IPS-18c (cell line): Measurements from ENCODE around the gene SCEL.
"Not testable (repeated sequence)": the region's sequence is repeated elsewhere in the genome, so short reads cannot be mapped to it uniquely, and the experiment has no call there.

Source experiments
- H3K4me3 ChIP-seq: 2 replicates; pipeline ENCODE4 v1.7.0; 2013; ENCODE audit warnings: low read depth, mild to moderate bottlenecking, low read length, moderate library complexity; ENCODE audit not compliant: insufficient read depth
- H3K9me3 ChIP-seq: one replicate; pipeline ENCODE4 v1.6.1; 2013; ENCODE audit warnings: mild to moderate bottlenecking, low read length, moderate library complexity; ENCODE audit not compliant: control insufficient read depth, insufficient read depth

The SCEL gene

GRCh38 chr13:77599351-77599750 lies 63.8 kb downstream of the SCEL start:
- Histone ChIP-seq H3K4me3 (no peak overlapping the region), H3K9me3 (no peaks in the 10 kb centered on the region)

GRCh38 chr13:77600701-77601100 lies 65.2 kb downstream of the SCEL start:
- Histone ChIP-seq H3K9me3 (no peaks in the 10 kb centered on the region), H3K4me3 (no peak overlapping the region)

GRCh38 chr13:77611068-77611467 lies 75.6 kb downstream of the SCEL start:
- Histone ChIP-seq H3K4me3 (no peak overlapping the region), H3K9me3 (no peaks in the 10 kb centered on the region)

GRCh38 chr13:77616027-77616426 lies 80.5 kb downstream of the SCEL start:
- H3K4me3 ChIP-seq, result no peak overlapping the region

GRCh38 chr13:77619655-77620054 lies 84.1 kb downstream of the SCEL start:
- Histone ChIP-seq H3K4me3 (no peak overlapping the region), H3K9me3 (no peaks in the 10 kb centered on the region)

More at GRCh38 chr13:77616027-77616426, 80.5 kb downstream of the SCEL start:
- no peaks in the 10 kb centered on the region for H3K9me3 ChIP-seq

GRCh38 chr13:77620138-77620537 lies 84.6 kb downstream of the SCEL start:
- Histone ChIP-seq H3K9me3 (no peaks in the 10 kb centered on the region), H3K4me3 (no peak overlapping the region)

GRCh38 chr13:77623806-77624205 lies 88.3 kb downstream of the SCEL start:
- H3K9me3 ChIP-seq, result no peaks in the 10 kb centered on the region
- H3K4me3 ChIP-seq, result no peak overlapping the region

- no peak overlapping the region for H3K4me3 ChIP-seq
- H3K9me3 ChIP-seq, result no peaks in the 10 kb centered on the region
Observed at GRCh38 chr13:77628170-77628569, 92.7 kb downstream of the SCEL start.

GRCh38 chr13:77637588-77637987 lies 102.1 kb downstream of the SCEL start:
- Histone ChIP-seq H3K4me3 (no peak overlapping the region), H3K9me3 (no peaks in the 10 kb centered on the region)

GRCh38 chr13:77650409-77650808 lies 114.9 kb downstream of the SCEL start:
- Histone ChIP-seq H3K9me3 (peaks cover 2% of the 10 kb centered on the region), H3K4me3 (no peak overlapping the region)

GRCh38 chr13:77653301-77653700 lies 117.8 kb downstream of the SCEL start:
- Histone ChIP-seq H3K4me3 (no peak overlapping the region), H3K9me3 (peaks cover 2% of the 10 kb centered on the region)

- not testable (repeated sequence) for H3K9me3 ChIP-seq, H3K4me3 ChIP-seq
Observed at GRCh38 chr13:77660016-77660415, 124.5 kb downstream of the SCEL start.

GRCh38 chr13:77660841-77661250 lies 125.3 kb downstream of the SCEL start:
- Histone ChIP-seq H3K9me3 (no peaks in the 10 kb centered on the region), H3K4me3 (no peak overlapping the region)

GRCh38 chr13:77662301-77662700 lies 126.8 kb downstream of the SCEL start:
- H3K9me3 ChIP-seq, H3K4me3 ChIP-seq: not testable (repeated sequence)

GRCh38 chr13:77662831-77663230 lies 127.3 kb downstream of the SCEL start:
- not testable (repeated sequence) for H3K4me3 ChIP-seq, H3K9me3 ChIP-seq

- H3K9me3 ChIP-seq, result no peaks in the 10 kb centered on the region
Observed at GRCh38 chr13:77674852-77675251, 139.3 kb downstream of the SCEL start.

GRCh38 chr13:77678691-77679235 lies 143.3 kb downstream of the SCEL start:
- Histone ChIP-seq H3K9me3 (no peaks in the 10 kb centered on the region), H3K4me3 (no peak overlapping the region)

More at GRCh38 chr13:77674852-77675251, 139.3 kb downstream of the SCEL start:
- H3K4me3 ChIP-seq, result no peak overlapping the region

- Histone ChIP-seq H3K9me3 (no peaks in the 10 kb centered on the region), H3K4me3 (no peak overlapping the region)
Observed at GRCh38 chr13:77687799-77688198, 152.3 kb downstream of the SCEL start.

- Histone ChIP-seq H3K4me3 (no peak overlapping the region), H3K9me3 (no peaks in the 10 kb centered on the region)
Observed at GRCh38 chr13:77691871-77692270, 156.4 kb downstream of the SCEL start.
